ENCODE data around the gene PLCB3. TPM values are rescaled to one million over a fixed set of nuclear protein-coding genes. Genes with fewer than 3 reads are reported as not detected.
A peak's percentile ranks its signal among the peaks of the same experiment; 100 is the strongest.

The PLCB3 gene
- total and polyA plus RNA-seq, 2 of the 13 experiments (the other 11 are each of a cell fraction or from before 2014, with no cell fraction given): 7.5 to 13.8 TPM

DNA sequence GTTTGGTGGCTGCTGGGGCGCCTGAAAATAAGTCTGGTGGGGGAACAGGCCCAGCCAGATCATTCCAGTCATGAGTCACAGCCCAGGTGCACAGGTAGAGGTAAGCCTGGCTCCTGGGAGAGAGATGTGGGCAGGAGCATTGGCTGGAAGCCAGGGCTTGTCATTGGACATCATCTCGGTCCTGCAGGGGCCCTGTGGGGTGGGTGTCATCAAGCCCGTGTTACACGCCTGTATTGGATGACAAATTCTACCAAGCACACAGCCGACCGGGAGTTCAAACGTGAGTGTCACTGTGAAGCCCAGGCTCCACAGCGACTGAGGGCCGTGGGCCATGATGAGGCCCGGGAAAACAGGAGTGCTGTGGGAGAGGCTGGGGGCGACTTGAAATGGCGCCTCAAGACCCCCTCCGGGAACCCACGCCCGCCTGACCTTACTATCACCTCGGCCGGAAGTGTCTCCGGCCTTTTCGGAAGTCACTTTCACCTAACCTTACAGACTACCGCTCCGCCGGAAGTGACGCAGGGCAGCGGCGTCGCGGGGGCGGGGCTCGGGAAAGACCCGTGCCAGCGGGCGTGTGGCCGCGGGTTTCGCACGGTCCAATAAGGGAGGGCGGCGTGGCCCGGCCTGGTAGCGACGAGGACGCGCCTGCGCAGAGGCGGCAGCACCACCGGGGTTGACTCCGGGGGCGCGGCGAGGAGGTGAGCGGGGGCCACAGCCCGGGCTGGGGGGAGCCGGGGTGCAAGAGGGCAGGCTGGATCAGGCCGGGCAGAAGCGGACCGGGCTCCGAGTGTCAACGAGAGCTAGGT is 10.7 kb upstream of the PLCB3 start, which contains the start of gene FKBP2 (continued):
- TF ChIP-seq ZNF224 (CRISPR knock-in tag; IDR thresholded peaks at IDR 0.05): peak; percentile 76; the same call in 1 of the 2 replicates
- peak; percentile 83 for TF ChIP-seq DR1 (CRISPR knock-in tag; IDR thresholded peaks at IDR 0.05)
- TF ChIP-seq NFE2L2 (IDR thresholded peaks at IDR 0.05; ENCODE audit: low read length): no peak
- no peak for TF ChIP-seq GPBP1L1 (CRISPR knock-in tag; IDR thresholded peaks at IDR 0.05)
- TF ChIP-seq SKI (IDR thresholded peaks at IDR 0.05; ENCODE audit: partially characterized antibody): no peak
- TF ChIP-seq ZNF207 (IDR thresholded peaks at IDR 0.05; ENCODE audit: borderline replicate concordance): no peak
- TF ChIP-seq EED (CRISPR knock-in tag; IDR thresholded peaks at IDR 0.05): 0 out of 2 replicates have a peak, but pooled peaks have one; percentile 36
- peak; percentile 73; the same call in 1 of the 2 replicates for TF ChIP-seq ZNF552 (CRISPR knock-in tag; IDR thresholded peaks at IDR 0.05; ENCODE audit: borderline replicate concordance)
- peak; percentile 82 for TF ChIP-seq ZNF256 (CRISPR knock-in tag; conservative IDR thresholded peaks at IDR 0.05)
- TF ChIP-seq EZH2 (conservative IDR thresholded peaks at IDR 0.05; ENCODE audit: low read depth, low read length): no peak
- TF ChIP-seq NR2F2 (IDR thresholded peaks at IDR 0.05; ENCODE audit: borderline replicate concordance, low read depth): no peak
- no peak for TF ChIP-seq ZFYVE20 (CRISPR knock-in tag; IDR thresholded peaks at IDR 0.05; ENCODE audit: borderline replicate concordance, low read depth)
- TF ChIP-seq PHF21A (CRISPR knock-in tag; IDR thresholded peaks at IDR 0.05): peak; percentile 54
- TF ChIP-seq LRRFIP1 (CRISPR knock-in tag; conservative IDR thresholded peaks at IDR 0.05): no peak
- TF ChIP-seq TRIM22 (IDR thresholded peaks at IDR 0.05): no peak
- TF ChIP-seq ELK4 (CRISPR knock-in tag; IDR thresholded peaks at IDR 0.05; ENCODE audit: borderline replicate concordance): no peak
- no peak; the same call in 1 of the 2 replicates for TF ChIP-seq ZNF746 (CRISPR knock-in tag; IDR thresholded peaks at IDR 0.05)
- TF ChIP-seq EEA1 (CRISPR knock-in tag; IDR thresholded peaks at IDR 0.05; ENCODE audit: borderline replicate concordance): no peak
- TF ChIP-seq, protein P1, sequence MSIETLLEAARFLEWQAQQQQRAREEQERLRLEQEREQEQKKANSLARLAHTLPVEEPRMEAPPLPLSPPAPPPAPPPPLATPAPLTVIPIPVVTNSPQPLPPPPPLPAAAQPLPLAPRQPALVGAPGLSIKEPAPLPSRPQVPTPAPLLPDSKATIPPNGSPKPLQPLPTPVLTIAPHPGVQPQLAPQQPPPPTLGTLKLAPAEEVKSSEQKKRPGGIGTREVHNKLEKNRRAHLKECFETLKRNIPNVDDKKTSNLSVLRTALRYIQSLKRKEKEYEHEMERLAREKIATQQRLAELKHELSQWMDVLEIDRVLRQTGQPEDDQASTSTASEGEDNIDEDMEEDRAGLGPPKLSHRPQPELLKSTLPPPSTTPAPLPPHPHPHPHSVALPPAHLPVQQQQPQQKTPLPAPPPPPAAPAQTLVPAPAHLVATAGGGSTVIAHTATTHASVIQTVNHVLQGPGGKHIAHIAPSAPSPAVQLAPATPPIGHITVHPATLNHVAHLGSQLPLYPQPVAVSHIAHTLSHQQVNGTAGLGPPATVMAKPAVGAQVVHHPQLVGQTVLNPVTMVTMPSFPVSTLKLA (IDR thresholded peaks at IDR 0.05): peak; percentile 62
